ENCODE results near the gene SGTA.
"Not testable (repeated sequence)": the region's sequence is repeated elsewhere in the genome, so short reads cannot be mapped to it uniquely, and the experiment has no call there.

Gene SGTA

GRCh38 chr19:2714531-2715269, 68.4 kb downstream of the SGTA start:
- Histone ChIP-seq H3K27me3 (ENCODE audit: insufficient read depth, low read length) (peaks cover 7% of the 10 kb centered on the region; the same call in 1 of the 2 replicates), H4K20me1 (ENCODE audit: insufficient read depth, low read length) (no peaks in the 10 kb centered on the region)

GRCh38 chr19:2714102-2714501, 69.0 kb downstream of the SGTA start:
- H3K9me3 ChIP-seq (ENCODE audit: low read length); H3K9me2 ChIP-seq (ENCODE audit: low read depth, low read length); H4K20me1 ChIP-seq (ENCODE audit: insufficient read depth, low read length); H3K36me3 ChIP-seq (ENCODE audit: insufficient read depth, low read length); H3K9ac ChIP-seq (ENCODE audit: low read length); H3K4me3 ChIP-seq (ENCODE audit: low read depth, low read length, poor library complexity, severe bottlenecking); H3F3A ChIP-seq (ENCODE audit: insufficient read depth, low read length); H3K27me3 ChIP-seq (ENCODE audit: insufficient read depth, low read length); H2AFZ ChIP-seq (ENCODE audit: low read length); H3K27ac ChIP-seq (ENCODE audit: low read depth, low read length, poor library complexity, severe bottlenecking); H3K4me2 ChIP-seq (ENCODE audit: low read length); H3K79me2 ChIP-seq (ENCODE audit: insufficient read depth, low read length): not testable (repeated sequence)
- H3K4me1 ChIP-seq (ENCODE audit: insufficient read depth, low read length, severe bottlenecking) = peaks cover 16% of the 10 kb centered on the region

More at GRCh38 chr19:2714531-2715269, 68.4 kb downstream of the SGTA start:
- Histone ChIP-seq H3K4me2 (ENCODE audit: low read length) (no peak overlapping the region), H3K4me1 (ENCODE audit: insufficient read depth, low read length, severe bottlenecking) (peaks cover 16% of the 10 kb centered on the region), H3K9me2 (ENCODE audit: low read depth, low read length) (no peaks in the 10 kb centered on the region), H3F3A (ENCODE audit: insufficient read depth, low read length) (no peaks in the 10 kb centered on the region), H3K9me3 (ENCODE audit: low read length) (peaks cover 4% of the 10 kb centered on the region), H3K36me3 (ENCODE audit: insufficient read depth, low read length) (no peaks in the 10 kb centered on the region; the same call in 1 of the 2 replicates), H2AFZ (ENCODE audit: low read length) (no peak overlapping the region), H3K4me3 (ENCODE audit: low read depth, low read length, poor library complexity, severe bottlenecking) (no peak overlapping the region), H3K79me2 (ENCODE audit: insufficient read depth, low read length) (no peaks in the 10 kb centered on the region), H3K9ac (ENCODE audit: low read length) (no peak overlapping the region), H3K27ac (ENCODE audit: low read depth, low read length, poor library complexity, severe bottlenecking) (no peak overlapping the region)
- TF ChIP-seq, protein P1, sequence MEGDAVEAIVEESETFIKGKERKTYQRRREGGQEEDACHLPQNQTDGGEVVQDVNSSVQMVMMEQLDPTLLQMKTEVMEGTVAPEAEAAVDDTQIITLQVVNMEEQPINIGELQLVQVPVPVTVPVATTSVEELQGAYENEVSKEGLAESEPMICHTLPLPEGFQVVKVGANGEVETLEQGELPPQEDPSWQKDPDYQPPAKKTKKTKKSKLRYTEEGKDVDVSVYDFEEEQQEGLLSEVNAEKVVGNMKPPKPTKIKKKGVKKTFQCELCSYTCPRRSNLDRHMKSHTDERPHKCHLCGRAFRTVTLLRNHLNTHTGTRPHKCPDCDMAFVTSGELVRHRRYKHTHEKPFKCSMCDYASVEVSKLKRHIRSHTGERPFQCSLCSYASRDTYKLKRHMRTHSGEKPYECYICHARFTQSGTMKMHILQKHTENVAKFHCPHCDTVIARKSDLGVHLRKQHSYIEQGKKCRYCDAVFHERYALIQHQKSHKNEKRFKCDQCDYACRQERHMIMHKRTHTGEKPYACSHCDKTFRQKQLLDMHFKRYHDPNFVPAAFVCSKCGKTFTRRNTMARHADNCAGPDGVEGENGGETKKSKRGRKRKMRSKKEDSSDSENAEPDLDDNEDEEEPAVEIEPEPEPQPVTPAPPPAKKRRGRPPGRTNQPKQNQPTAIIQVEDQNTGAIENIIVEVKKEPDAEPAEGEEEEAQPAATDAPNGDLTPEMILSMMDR (IDR thresholded peaks at IDR 0.05; ENCODE audit: low read length) = no peak
- TF ChIP-seq EZH2 (IDR thresholded peaks at IDR 0.05; ENCODE audit: borderline replicate concordance, low read length) = no peak

- not testable (repeated sequence) for H3K4me3 ChIP-seq (ENCODE audit: low read depth, low read length, poor library complexity, severe bottlenecking); H3K9me3 ChIP-seq (ENCODE audit: low read length); H3K9me2 ChIP-seq (ENCODE audit: low read depth, low read length); H3K36me3 ChIP-seq (ENCODE audit: insufficient read depth, low read length); H2AFZ ChIP-seq (ENCODE audit: low read length); H3K27me3 ChIP-seq (ENCODE audit: insufficient read depth, low read length); H3K27ac ChIP-seq (ENCODE audit: low read depth, low read length, poor library complexity, severe bottlenecking); H3K9ac ChIP-seq (ENCODE audit: low read length); H3K4me2 ChIP-seq (ENCODE audit: low read length); H3F3A ChIP-seq (ENCODE audit: insufficient read depth, low read length); H4K20me1 ChIP-seq (ENCODE audit: insufficient read depth, low read length); H3K79me2 ChIP-seq (ENCODE audit: insufficient read depth, low read length)
- H3K4me1 ChIP-seq (ENCODE audit: insufficient read depth, low read length, severe bottlenecking) = peaks cover 16% of the 10 kb centered on the region
Observed at GRCh38 chr19:2713170-2713569, 69.9 kb downstream of the SGTA start.

GRCh38 chr19:2711875-2712205, 71.2 kb downstream of the SGTA start:
- H2AFZ ChIP-seq (ENCODE audit: low read length) = no peak overlapping the region
- peaks cover 16% of the 10 kb centered on the region for H3K4me1 ChIP-seq (ENCODE audit: insufficient read depth, low read length, severe bottlenecking)
- H3K4me3 ChIP-seq (ENCODE audit: low read depth, low read length, poor library complexity, severe bottlenecking) = no peak overlapping the region
- no peaks in the 10 kb centered on the region for H3F3A ChIP-seq (ENCODE audit: insufficient read depth, low read length)
- no peak for TF ChIP-seq EZH2 (IDR thresholded peaks at IDR 0.05; ENCODE audit: borderline replicate concordance, low read length)
- TF ChIP-seq, protein P1 (IDR thresholded peaks at IDR 0.05; ENCODE audit: low read length) = no peak
- H3K27me3 ChIP-seq (ENCODE audit: insufficient read depth, low read length) = peaks cover 7% of the 10 kb centered on the region; the same call in 1 of the 2 replicates
- H3K9me2 ChIP-seq (ENCODE audit: low read depth, low read length) = no peaks in the 10 kb centered on the region
- no peak overlapping the region for H3K9ac ChIP-seq (ENCODE audit: low read length)
- H3K4me2 ChIP-seq (ENCODE audit: low read length) = no peak overlapping the region
- no peaks in the 10 kb centered on the region for H3K79me2 ChIP-seq (ENCODE audit: insufficient read depth, low read length)
- no peaks in the 10 kb centered on the region; the same call in 1 of the 2 replicates for H3K36me3 ChIP-seq (ENCODE audit: insufficient read depth, low read length)
- no peaks in the 10 kb centered on the region for H4K20me1 ChIP-seq (ENCODE audit: insufficient read depth, low read length)
- peaks cover 4% of the 10 kb centered on the region for H3K9me3 ChIP-seq (ENCODE audit: low read length)
- H3K27ac ChIP-seq (ENCODE audit: low read depth, low read length, poor library complexity, severe bottlenecking) = no peak overlapping the region

All from OCI-LY1 (cell line).